NCI-H345 treated with DMSO at 0.1 percent for 48 hours (cell line): ENCODE data around the gene UBE3A.
A peak's percentile ranks its signal among the peaks of the same experiment; 100 is the strongest.
"Not testable (repeated sequence)": the region's sequence is repeated elsewhere in the genome, so short reads cannot be mapped to it uniquely, and the experiment has no call there.

ENCODE experiments used
- DNase-seq: peaks from one replicate; lab custom pipeline; 2025; ENCODE audit not compliant: unreplicated experiment; lab: John Stamatoyannopoulos, UW

UBE3A gene

GRCh38 chr15:25438601-25439368 lies at the start of gene UBE3A:
Gene UBE3A (minus strand): TSS chr15:25439024. CDS start chr15:25409107, 29,917 bp downstream.
- peak; percentile 63 for DNase-seq

GRCh38 chr15:25487226-25487884 lies 48.5 kb upstream of the UBE3A start:
- DNase-seq: no peak

GRCh38 chr15:25486051-25486450 lies 47.2 kb upstream of the UBE3A start:
- DNase-seq: no peak

- no peak for DNase-seq
These were observed 42.5 kb upstream of the UBE3A start for GRCh38 chr15:25481208-25481859.

- no peak for DNase-seq
These were observed 39.5 kb upstream of the UBE3A start for GRCh38 chr15:25478313-25478712.

GRCh38 chr15:25477816-25478215 lies 39.0 kb upstream of the UBE3A start:
- no peak for DNase-seq

- no peak for DNase-seq
These were observed 35.4 kb upstream of the UBE3A start for GRCh38 chr15:25474251-25474650.

- no peak for DNase-seq
These were observed 31.4 kb upstream of the UBE3A start for GRCh38 chr15:25470230-25470629.

GRCh38 chr15:25469377-25469776 lies 30.6 kb upstream of the UBE3A start:
- no peak for DNase-seq

- no peak for DNase-seq
These were observed 29.8 kb upstream of the UBE3A start for GRCh38 chr15:25468611-25469010.

- no peak for DNase-seq
These were observed 27.0 kb upstream of the UBE3A start for GRCh38 chr15:25465835-25466234.

GRCh38 chr15:25464784-25465183 lies 26.0 kb upstream of the UBE3A start:
- DNase-seq: no peak

GRCh38 chr15:25464383-25464782 lies 25.6 kb upstream of the UBE3A start:
- DNase-seq: no peak

GRCh38 chr15:25456196-25456595 lies 17.4 kb upstream of the UBE3A start:
- DNase-seq: no peak

- DNase-seq: no peak
These were observed 16.4 kb upstream of the UBE3A start for GRCh38 chr15:25455226-25455625.

- DNase-seq: no peak
These were observed 15.9 kb upstream of the UBE3A start for GRCh38 chr15:25454771-25455170.

GRCh38 chr15:25453246-25453645 lies 14.4 kb upstream of the UBE3A start:
- not testable (repeated sequence) for DNase-seq

- DNase-seq: no peak
These were observed 12.7 kb upstream of the UBE3A start for GRCh38 chr15:25451501-25451900.

GRCh38 chr15:25450163-25450562 lies 11.3 kb upstream of the UBE3A start:
- no peak for DNase-seq

GRCh38 chr15:25446076-25446475 lies 7.3 kb upstream of the UBE3A start:
- no peak for DNase-seq

GRCh38 chr15:25445412-25445811 lies 6.6 kb upstream of the UBE3A start:
- DNase-seq: no peak

GRCh38 chr15:25441111-25441510 lies 2.3 kb upstream of the UBE3A start:
- no peak for DNase-seq
